ELR (cell line): Measurements from ENCODE around the gene CHD1L.
"Not testable (repeated sequence)": the region's sequence is repeated elsewhere in the genome, so short reads cannot be mapped to it uniquely, and the experiment has no call there.

Source experiments
- DNase-seq: peaks from one replicate; pipeline ENCODE4 v3.0.0-alpha.2; 2015; ENCODE audit warnings: low read depth

CHD1L gene

GRCh38 chr1:147267711-147268110 lies 25.2 kb downstream of the CHD1L start:
- DNase-seq = no peak

DNA sequence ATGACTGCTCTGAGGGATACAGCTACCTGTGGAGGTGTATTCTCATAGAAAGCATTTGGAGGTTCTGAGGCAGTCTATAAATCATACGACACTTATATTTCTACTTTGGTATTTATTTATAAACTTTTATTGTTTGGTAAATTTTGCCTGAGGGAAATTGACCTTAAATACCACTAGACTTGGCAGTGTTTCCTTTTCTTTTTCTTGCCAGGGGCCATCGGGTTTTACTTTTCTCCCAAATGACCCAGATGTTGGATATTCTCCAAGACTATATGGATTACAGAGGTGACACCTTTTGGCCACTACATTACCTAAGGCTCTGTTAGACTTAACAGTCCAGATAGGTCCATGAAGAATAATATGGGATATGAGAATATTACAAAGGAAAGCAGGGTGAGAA lies 28.2 kb downstream of the CHD1L start:
- no peak for DNase-seq

GRCh38 chr1:147272042-147272441 lies 29.6 kb downstream of the CHD1L start:
- no peak for DNase-seq

DNA sequence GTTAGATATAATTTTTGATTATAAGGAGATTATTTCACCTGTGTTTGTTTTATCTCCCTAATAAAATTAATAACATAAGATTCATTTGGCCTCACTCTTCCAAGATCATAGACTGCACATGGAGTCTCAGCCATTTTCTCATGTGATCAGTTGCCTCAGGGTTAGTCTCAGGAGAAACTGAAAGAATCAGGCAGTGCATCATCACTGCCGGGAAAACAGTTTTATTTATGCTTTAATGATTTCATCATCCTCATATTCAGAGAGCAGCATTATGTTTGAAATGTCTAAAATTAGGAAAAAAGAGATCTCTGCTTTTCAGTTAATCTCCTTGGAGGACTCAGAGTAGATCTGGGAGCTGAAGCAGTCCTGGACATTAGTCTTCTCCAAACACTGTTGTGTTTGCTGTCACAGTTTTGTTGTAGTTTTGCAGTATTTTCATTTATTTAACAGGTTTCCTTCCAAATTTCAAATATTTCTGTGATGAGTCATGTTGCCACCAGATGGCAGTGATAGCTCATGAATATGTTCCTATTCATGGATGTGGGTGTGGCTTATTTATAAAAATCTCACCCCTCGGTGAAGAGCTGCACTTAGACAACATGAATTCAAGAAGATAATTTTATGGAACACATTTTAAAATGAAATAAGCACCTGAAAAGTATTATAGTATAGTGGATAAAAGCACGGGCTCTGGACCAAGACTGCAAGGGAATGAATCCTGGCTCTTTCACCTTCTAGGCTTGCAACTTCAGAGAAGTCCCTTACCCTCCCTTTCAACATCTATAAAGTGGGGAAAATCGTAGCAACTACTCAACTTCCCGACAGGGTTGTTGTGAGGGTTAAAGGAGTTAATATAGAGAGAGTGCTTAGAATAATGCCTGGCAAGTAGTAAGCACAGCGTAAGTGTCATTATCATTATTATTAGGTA lies 31.2 kb downstream of the CHD1L start:
- peak; percentile 88 for DNase-seq

GRCh38 chr1:147281950-147282349 lies 39.5 kb downstream of the CHD1L start:
- no peak for DNase-seq

DNA sequence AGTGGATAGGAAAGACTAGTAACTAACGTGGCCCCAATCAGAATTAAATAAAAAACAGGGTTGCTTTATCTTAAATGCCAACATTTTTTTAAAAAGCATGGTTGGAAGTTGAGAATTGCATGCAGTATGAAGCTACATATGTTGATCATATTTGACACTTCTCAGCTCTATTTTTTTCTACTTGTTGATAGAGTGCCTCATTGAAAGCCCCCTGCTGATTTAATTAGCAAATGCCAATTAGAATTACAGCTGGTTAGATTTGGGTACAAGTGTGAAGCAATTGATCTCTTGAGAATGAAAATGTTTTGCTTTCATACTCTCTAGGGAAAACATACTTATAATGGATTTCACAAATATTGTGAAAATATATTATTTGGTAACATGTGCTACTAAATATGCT lies 40.5 kb downstream of the CHD1L start:
- no peak for DNase-seq

- DNase-seq = no peak
Measured at GRCh38 chr1:147287133-147287865, 44.8 kb downstream of the CHD1L start.

GRCh38 chr1:147292012-147292411 lies 49.5 kb downstream of the CHD1L start:
- DNase-seq = peak; percentile 90

DNA sequence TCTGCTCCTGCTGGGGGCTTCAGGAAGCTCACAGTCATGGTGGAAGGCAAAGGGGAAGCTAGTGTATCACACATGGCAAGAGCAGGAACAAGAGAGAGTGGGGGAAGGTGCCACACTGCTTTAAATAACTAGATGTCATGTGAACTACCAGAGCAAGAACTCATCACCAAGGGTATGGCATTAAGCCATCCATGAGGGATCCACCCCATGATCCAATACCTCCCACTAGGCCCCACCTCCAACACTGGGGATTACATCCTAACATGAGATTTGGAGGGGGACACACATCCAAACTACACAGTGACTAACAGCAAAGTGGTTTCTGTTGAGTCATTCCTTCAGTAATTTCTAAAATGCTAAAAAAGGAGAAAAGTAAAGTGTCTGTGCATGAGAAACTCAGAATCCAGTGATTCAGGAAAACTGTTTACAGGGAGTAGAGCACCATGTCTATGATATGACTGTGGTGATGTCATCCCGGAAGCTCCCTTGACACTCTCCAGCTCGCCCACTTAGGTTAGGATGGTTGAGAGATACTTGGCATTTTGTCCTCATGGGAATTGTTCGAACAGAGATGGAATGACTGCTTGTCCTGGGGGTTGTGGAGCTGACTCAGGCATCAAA lies 50.3 kb downstream of the CHD1L start:
- peak; percentile 94 for DNase-seq

- DNase-seq = no peak
Measured at GRCh38 chr1:147297438-147297837, 55.0 kb downstream of the CHD1L start.

GRCh38 chr1:147305803-147306202 lies 63.3 kb downstream of the CHD1L start:
- not testable (repeated sequence) for DNase-seq

DNA sequence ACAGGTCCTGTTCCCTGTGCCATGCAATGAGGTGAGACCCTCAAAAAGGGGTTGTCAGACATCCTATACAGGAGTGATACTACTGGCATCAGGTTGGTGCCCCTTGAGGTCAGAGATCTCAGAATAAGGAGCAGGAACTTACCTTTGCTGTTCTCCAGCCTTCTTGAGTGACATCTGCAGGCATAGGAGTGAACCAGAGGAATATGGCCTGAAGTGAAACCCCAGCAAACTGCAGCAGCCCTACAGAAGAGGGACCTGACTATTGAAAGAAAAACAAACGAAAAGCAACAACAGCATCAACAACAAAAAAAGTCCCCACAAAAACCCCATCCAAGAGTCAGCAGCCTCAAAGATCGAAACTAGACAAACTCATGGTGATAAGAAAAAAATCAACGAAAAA lies 74.5 kb downstream of the CHD1L start:
- no peak for DNase-seq

DNA sequence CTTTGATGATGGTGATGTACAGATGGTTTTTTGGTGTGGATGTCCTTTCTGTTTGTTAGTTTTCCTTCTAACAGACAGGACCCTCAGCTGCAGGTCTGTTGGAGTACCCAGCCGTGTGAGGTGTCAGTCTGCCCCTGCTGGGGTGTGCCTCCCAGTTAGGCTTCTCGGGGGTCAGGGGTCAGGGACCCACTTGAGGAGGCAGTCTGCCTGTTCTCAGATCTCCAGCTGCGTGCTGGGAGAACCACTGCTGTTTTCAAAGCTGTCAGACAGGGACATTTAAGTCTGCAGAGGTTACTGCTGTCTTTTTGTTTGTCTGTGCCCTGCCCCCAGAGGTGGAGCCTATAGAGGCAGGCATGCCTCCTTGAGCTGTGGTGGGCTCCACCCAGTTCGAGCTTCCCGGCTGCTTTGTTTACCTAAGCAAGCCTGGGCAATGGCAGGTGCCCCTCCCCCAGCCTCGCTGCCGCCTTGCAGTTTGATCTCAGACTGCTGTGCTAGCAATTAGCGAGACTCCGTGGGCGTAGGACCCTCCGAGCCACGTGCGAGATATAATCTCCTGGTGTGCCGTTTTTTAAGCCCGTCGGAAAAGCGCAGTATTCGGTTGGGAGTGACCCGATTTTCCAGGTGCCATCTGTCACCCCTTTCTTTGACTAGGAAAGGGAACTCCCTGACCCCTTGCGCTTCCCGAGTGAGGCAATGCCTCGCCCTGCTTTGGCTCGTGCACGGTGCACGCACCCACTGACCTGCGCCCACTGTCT lies 84.6 kb downstream of the CHD1L start:
- DNase-seq = not testable (repeated sequence)

DNA sequence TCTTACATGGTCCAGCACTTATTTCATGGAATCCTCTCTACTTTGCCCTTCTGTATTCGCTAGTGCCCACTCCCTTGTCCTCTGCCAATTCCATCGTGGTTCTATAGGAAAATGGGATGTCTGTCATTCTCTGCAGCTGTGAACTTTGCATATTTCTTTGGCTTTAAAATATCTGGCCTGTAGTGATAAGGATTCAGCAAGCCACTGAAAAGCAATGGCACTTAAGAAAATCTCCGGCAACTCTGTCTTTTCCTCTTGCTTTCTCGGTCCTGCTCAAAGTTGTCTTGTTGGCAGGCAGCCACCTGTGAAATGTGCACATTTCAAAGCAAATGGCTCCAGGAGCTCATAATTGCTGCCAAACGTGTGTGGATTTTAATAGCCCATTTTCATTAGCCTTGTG lies 91.8 kb downstream of the CHD1L start:
- DNase-seq = no peak

GRCh38 chr1:147336291-147336690 lies 93.8 kb downstream of the CHD1L start:
- no peak for DNase-seq

GRCh38 chr1:147337040-147337630 lies 94.7 kb downstream of the CHD1L start:
- DNase-seq = peak; percentile 1

DNA sequence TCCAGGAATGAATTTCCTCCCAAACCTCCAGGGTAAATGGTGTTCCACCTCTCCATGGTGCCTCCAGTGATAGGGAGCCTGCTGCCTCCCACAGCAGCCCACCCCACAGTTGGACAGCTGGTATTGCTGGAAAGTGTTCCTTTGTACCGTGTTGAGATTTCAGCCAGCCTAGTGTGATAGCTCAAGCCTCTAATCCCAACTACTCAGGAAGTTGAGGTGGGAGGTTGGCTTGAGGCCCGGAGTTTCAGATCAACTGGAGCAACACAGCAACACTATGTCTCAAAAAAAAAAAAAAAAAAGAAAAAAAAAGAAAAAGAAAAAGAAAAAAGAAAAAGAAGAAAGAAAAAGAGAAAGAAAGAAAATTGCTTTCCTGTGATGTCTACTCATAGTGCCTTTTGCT lies 96.1 kb downstream of the CHD1L start:
- DNase-seq = no peak

GRCh38 chr1:147341246-147341645 lies 98.8 kb downstream of the CHD1L start:
- no peak for DNase-seq
